SU-DHL-6 (cell line): ENCODE results near the gene ACAD10.

ENCODE experiments used
- CTCF ChIP-seq: fragments of 200-600 bp; sonication (generic); IDR thresholded peaks from one replicate; pipeline ENCODE4 v1.5.1; 2017; ENCODE audit warnings: antibody characterized with exemption, mild to moderate bottlenecking, low read length, moderate library complexity; ENCODE audit not compliant: insufficient read depth, poor library complexity, severe bottlenecking
- EZH2phosphoT487 ChIP-seq: fragments of 200-600 bp; sonication (generic), shearing (Covaris generic); conservative IDR thresholded peaks from 2 replicates; pipeline ENCODE4 v1.6.1; 2018; ENCODE audit warnings: mild to moderate bottlenecking, antibody characterized with exemption, low read length, moderate library complexity, mixed read lengths

GRCh38 chr12:111775205-111776193 lies 89.6 kb downstream of the ACAD10 start:
- TF ChIP-seq CTCF (no peak), EZH2phosphoT487 (no peak)
